H1 (cell line): ENCODE measurements around the gene LRRC4C. TPM values are rescaled to one million over a fixed set of nuclear protein-coding genes. Genes with fewer than 3 reads are reported as not detected.

ENCODE experiments used
- CTCF ChIA-PET: fragments of 300-600 bp; sonication (Branson Sonifier 250); formaldehyde crosslinking; loops from one replicate; lab custom pipeline; 2021; ENCODE audit not compliant: partially characterized antibody; lab: Charles Lee
- POLR2A ChIA-PET: fragments of 300-600 bp; sonication (Branson Sonifier 250); formaldehyde crosslinking; loops from one replicate; lab custom pipeline; 2021; ENCODE audit warnings: inconsistent platforms; ENCODE audit not compliant: partially characterized antibody; lab: Charles Lee
- DNase-seq, 2 experiments: peaks; one replicate each; pipeline versions ENCODE4 v3.0.0 to v3.0.0-alpha.2; 2010 to 2022; ENCODE audit warnings: low spot score in 2 of 2, low read depth in 1 of 2, mixed read lengths in 1 of 2
- FAIRE-seq: peaks from 2 replicates; lab custom pipeline; 2011; peaks lifted over from hg19 to GRCh38; lab: Jason Lieb, UNC
- H2AFZ ChIP-seq: 2 replicates; pipeline ENCODE4 v1.8.1; 2012; ENCODE audit warnings: low read length, inconsistent platforms
- H2AK5ac ChIP-seq: 2 replicates; pipeline ENCODE4 v1.6.1; 2013; ENCODE audit warnings: low read depth, low read length
- H2BK120ac ChIP-seq: replicated peaks from 2 replicates; pipeline ENCODE3; 2013; ENCODE audit warnings: low read depth, low read length, inconsistent platforms
- H2BK12ac ChIP-seq: 2 replicates; pipeline ENCODE4 v1.6.1; 2013; ENCODE audit warnings: low read depth, low read length
- H2BK15ac ChIP-seq: 2 replicates; pipeline ENCODE4 v1.6.1; 2013; ENCODE audit warnings: low read length
- H2BK20ac ChIP-seq: 2 replicates; pipeline ENCODE4 v1.6.1; 2013; ENCODE audit warnings: low read length
- H2BK5ac ChIP-seq: 2 replicates; pipeline ENCODE4 v1.6.1; 2013; ENCODE audit warnings: low read depth, low read length
- H3K14ac ChIP-seq: 2 replicates; pipeline ENCODE4 v1.6.1; 2013; ENCODE audit warnings: inconsistent platforms; ENCODE audit not compliant: insufficient read length
- H3K18ac ChIP-seq: 2 replicates; pipeline ENCODE4 v1.6.1; 2013; ENCODE audit warnings: low read length; ENCODE audit errors: extremely low read depth
- H3K23ac ChIP-seq: 2 replicates; pipeline ENCODE4 v1.6.1; 2013; ENCODE audit warnings: inconsistent platforms; ENCODE audit not compliant: insufficient read length
- H3K23me2 ChIP-seq: 2 replicates; pipeline ENCODE4 v1.6.1; 2013; ENCODE audit warnings: low read depth, low read length
- H3K27ac ChIP-seq: 2 replicates; pipeline ENCODE4 v1.6.1; 2011; ENCODE audit warnings: low read depth, low read length, inconsistent platforms
- H3K27me3 ChIP-seq, 4 experiments: replicated peaks in 1 of 4; 1 replicate in 1 of 4; 2 replicates in 3 of 4; pipeline versions ENCODE4 v1.6.1 to v1.8.1; 2011 to 2013; ENCODE audit warnings: low read length in 3 of 4, mild to moderate bottlenecking in 3 of 4, inconsistent platforms in 2 of 4, mixed read lengths in 2 of 4, moderate library complexity in 1 of 4; ENCODE audit not compliant: control insufficient read depth in 3 of 4, insufficient read depth in 3 of 4; ENCODE audit errors: extremely low read depth in 1 of 4
- H3K36me3 ChIP-seq, 4 experiments: 2 replicates each; pipeline versions ENCODE4 v1.6.1 to v1.8.1; 2011 to 2013; ENCODE audit warnings: mild to moderate bottlenecking in 4 of 4, low read length in 3 of 4, moderate library complexity in 2 of 4, control low read depth in 1 of 4, inconsistent platforms in 1 of 4; ENCODE audit not compliant: insufficient read depth in 4 of 4, control insufficient read depth in 2 of 4
- H3K4ac ChIP-seq: replicated peaks from 2 replicates; pipeline ENCODE3; 2013; ENCODE audit warnings: low read length, low read depth, mixed read lengths, inconsistent platforms; ENCODE audit not compliant: insufficient read length
- H3K4me1 ChIP-seq, 4 experiments: replicated peaks in 1 of 4; 1 replicate in 1 of 4; 2 replicates in 3 of 4; pipeline versions ENCODE4 v1.6.1 to v1.8.1; 2011 to 2013; ENCODE audit warnings: low read length in 3 of 4, inconsistent platforms in 2 of 4, mixed read lengths in 1 of 4; ENCODE audit not compliant: insufficient read depth in 4 of 4, control insufficient read depth in 3 of 4
- H3K4me2 ChIP-seq, 2 experiments: 2 replicates each; pipeline versions ENCODE4 v1.6.1 to v1.8.1; 2011 to 2013; ENCODE audit warnings: low read depth in 2 of 2, low read length in 2 of 2, control low read depth in 1 of 2, inconsistent platforms in 1 of 2, mild to moderate bottlenecking in 1 of 2; ENCODE audit not compliant: insufficient read depth in 1 of 2
- H3K4me3 ChIP-seq, 4 experiments: fragments of 200-600, 300-600 bp in 1 of 4; sonication (generic), shearing (Covaris generic), sonication (Bioruptor Twin) in 1 of 4; 2 replicates each; pipeline versions ENCODE4 v1.5.1 to v1.8.1; 2011 to 2016; ENCODE audit warnings: low read length in 4 of 4, low read depth in 3 of 4, control low read depth in 2 of 4, inconsistent platforms in 2 of 4, mild to moderate bottlenecking in 2 of 4, mixed read lengths in 1 of 4, moderate library complexity in 1 of 4; ENCODE audit not compliant: insufficient read depth in 2 of 4; ENCODE audit errors: extremely low read depth in 1 of 4
- H3K56ac ChIP-seq: replicated peaks from 2 replicates; pipeline ENCODE3; 2013; ENCODE audit warnings: low read depth, mild to moderate bottlenecking, mixed read lengths, low read length, inconsistent platforms; ENCODE audit not compliant: insufficient read length
- H3K79me1 ChIP-seq: 2 replicates; pipeline ENCODE4 v1.6.1; 2013; ENCODE audit warnings: low read depth, low read length, control low read depth
- H3K79me2 ChIP-seq, 2 experiments: 2 replicates each; pipeline versions ENCODE4 v1.6.1 to v1.8.1; 2012 to 2013; ENCODE audit warnings: low read length in 2 of 2, mild to moderate bottlenecking in 2 of 2, inconsistent platforms in 1 of 2; ENCODE audit not compliant: insufficient read depth in 2 of 2, control insufficient read depth in 1 of 2
- H3K9ac ChIP-seq, 4 experiments: replicated peaks in 1 of 4; 1 replicate in 1 of 4; 2 replicates in 3 of 4; pipeline versions ENCODE4 v1.6.1 to v1.8.1; 2011 to 2013; ENCODE audit warnings: low read depth in 3 of 4, low read length in 3 of 4, control low read depth in 2 of 4, mild to moderate bottlenecking in 2 of 4, moderate library complexity in 2 of 4, inconsistent platforms in 1 of 4; ENCODE audit errors: extremely low read depth in 1 of 4
- H3K9me3 ChIP-seq, 2 experiments: 2 replicates each; pipeline versions ENCODE4 v1.6.1 to v1.8.1; 2012 to 2013; ENCODE audit warnings: mild to moderate bottlenecking in 2 of 2, moderate library complexity in 2 of 2, control low read depth in 1 of 2, inconsistent platforms in 1 of 2, low read depth in 1 of 2, low read length in 1 of 2, mixed read lengths in 1 of 2; ENCODE audit not compliant: insufficient read depth in 2 of 2
- H4K20me1 ChIP-seq, 2 experiments: replicated peaks in 1 of 2; 2 replicates each; pipeline versions ENCODE3 to v1.8.1; 2011 to 2013; ENCODE audit warnings: inconsistent platforms in 2 of 2, low read length in 2 of 2, mild to moderate bottlenecking in 1 of 2; ENCODE audit not compliant: insufficient read depth in 2 of 2, control insufficient read depth in 1 of 2
- H4K5ac ChIP-seq: 2 replicates; pipeline ENCODE4 v1.6.1; 2013; ENCODE audit warnings: low read length, low read depth, mixed read lengths, inconsistent platforms; ENCODE audit not compliant: insufficient read length
- H4K8ac ChIP-seq: 2 replicates; pipeline ENCODE4 v1.8.0; 2013; ENCODE audit warnings: mild to moderate bottlenecking, moderate library complexity, low read length, inconsistent platforms; ENCODE audit not compliant: insufficient read depth; ENCODE audit errors: extremely low read depth
- H4K91ac ChIP-seq: replicated peaks from 2 replicates; pipeline ENCODE3; 2013; ENCODE audit warnings: low read length, mixed read lengths, inconsistent platforms; ENCODE audit not compliant: insufficient read length
- CBX8 ChIP-seq: fragments of 300-800, 300-1000 bp; sonication (generic); IDR thresholded peaks from 2 replicates; pipeline ENCODE4 v1.7.1; 2016; ENCODE audit warnings: low read depth, low read length, borderline replicate concordance
- KDM4A ChIP-seq: IDR thresholded peaks from one replicate; pipeline ENCODE4 v1.7.1; 2012; ENCODE audit warnings: low read depth, mild to moderate bottlenecking, moderate library complexity, low read length, inconsistent platforms; ENCODE audit not compliant: severe bottlenecking
- POLR2AphosphoS5 ChIP-seq: IDR thresholded peaks from 2 replicates; pipeline ENCODE4 v1.6.1; 2011; ENCODE audit warnings: low read depth, low read length
- POU5F1 ChIP-seq: IDR thresholded peaks from 2 replicates; pipeline ENCODE4 v1.6.1; 2011; ENCODE audit warnings: low read depth, mild to moderate bottlenecking, low read length, moderate library complexity
- TAF1 ChIP-seq: IDR thresholded peaks from 2 replicates; pipeline ENCODE4 v1.6.1; 2011; ENCODE audit warnings: mild to moderate bottlenecking, low read depth, low read length
- WGBS, 2 experiments: shearing (Covaris generic) in 1 of 2; methylation state at CpG; one replicate each; pipeline versions ENCODE4 v1.1.6 to v1.1.7; 2013 to 2015; ENCODE audit warnings: low lambda C conversion rate in 2 of 2, mixed read lengths in 2 of 2, inconsistent platforms in 1 of 2, low coverage in 1 of 2, missing lambda C conversion rate in 1 of 2; ENCODE audit not compliant: insufficient replicate concordance in 2 of 2, insufficient coverage in 1 of 2, insufficient read length in 1 of 2; ENCODE audit errors: extremely low coverage in 1 of 2, missing lambda C conversion rate in 1 of 2; 5-methylcytosine and 5-hydroxymethylcytosine counted together
- polyA plus RNA-seq, 7 experiments: library from polyadenylated mRNA; depleted of rRNA in 3 of 7; stranded (reverse) in 5 of 7; unstranded in 2 of 7; fragments of >200 nt in 5 of 7; fragments of 200-250 nt in 2 of 7; gene quantifications; 1 replicate in 5 of 7; 2 replicates in 1 of 7; 4 replicates in 1 of 7; pipeline versions ENCODE4 v1.2.1 to v1.2.3, GENCODE V29; 2011 to 2013; ENCODE audit warnings: missing spikeins in 2 of 7, mixed read lengths in 2 of 7
- total RNA-seq: library from RNA; stranded (reverse); fragmentation: NEBNext Ultra II Directional; extraction: Animal tissue kit (Norgen Biotek cat#: 25700); gene quantifications from 2 replicates; pipeline ENCODE4 v1.2.1, GENCODE V29; 2021

Gene LRRC4C
- total and polyA plus RNA-seq, 2 of the 8 experiments (the other 6 are each of a cell fraction or from before 2014, with no cell fraction given) = 0.23 to 2.2 TPM

GRCh38 chr11:41281131-41281742 is 178.2 kb downstream of the LRRC4C start:
- Histone ChIP-seq H3K4me2 (no peak overlapping the region), H3K9ac (no peak overlapping the region), H3K36me3 (no peaks in the 10 kb centered on the region), H3K9me3 (no peaks in the 10 kb centered on the region), H2BK120ac (no peak overlapping the region), H2BK20ac (no peak overlapping the region), H3K56ac (no peak overlapping the region), H3K14ac (no peak overlapping the region), H3K27me3 (no peaks in the 10 kb centered on the region), H4K8ac (no peak overlapping the region), H2AK5ac (no peak overlapping the region), H2BK12ac (no peak overlapping the region), H3K23ac (no peak overlapping the region), H4K20me1 (no peaks in the 10 kb centered on the region), H3K4me1 (no peaks in the 10 kb centered on the region), H3K4ac (no peak overlapping the region), H3K23me2 (peaks cover 1% of the 10 kb centered on the region; the same call in 1 of the 2 replicates), H3K79me2 (no peaks in the 10 kb centered on the region), H2BK5ac (no peak overlapping the region), H3K79me1 (no peaks in the 10 kb centered on the region), H4K91ac (no peak overlapping the region), H2BK15ac (no peak overlapping the region), H2AFZ (no peak overlapping the region), H3K18ac (no peak overlapping the region), H4K5ac (no peak overlapping the region), H3K4me3 (no peak overlapping the region), H3K27ac (no peak overlapping the region)
- no peak for FAIRE-seq
- CTCF ChIA-PET = no interaction called here
- WGBS, 2 experiments = 93% methylated on average over 7 of the region's 7 CpGs; no CpG with 5 or more reads in 1 of the 2 experiments
- DNase-seq = no peak
- POLR2A ChIA-PET = no interaction called here
- no peak for TF ChIP-seq TAF1
- TF ChIP-seq POLR2AphosphoS5 = no peak
- no peak for TF ChIP-seq CBX8
- no peak for TF ChIP-seq KDM4A
- TF ChIP-seq POU5F1 = no peak
